HUDEP-2 (cell line): ENCODE data around the gene DLD.
"Not testable (repeated sequence)": the region's sequence is repeated elsewhere in the genome, so short reads cannot be mapped to it uniquely, and the experiment has no call there.

Experiments
- DNase-seq, 76 experiments: peaks; one replicate each; lab custom pipeline; 2025; ENCODE audit not compliant: unreplicated experiment in 76 of 76; lab: John Stamatoyannopoulos, UW

DLD gene

DNA sequence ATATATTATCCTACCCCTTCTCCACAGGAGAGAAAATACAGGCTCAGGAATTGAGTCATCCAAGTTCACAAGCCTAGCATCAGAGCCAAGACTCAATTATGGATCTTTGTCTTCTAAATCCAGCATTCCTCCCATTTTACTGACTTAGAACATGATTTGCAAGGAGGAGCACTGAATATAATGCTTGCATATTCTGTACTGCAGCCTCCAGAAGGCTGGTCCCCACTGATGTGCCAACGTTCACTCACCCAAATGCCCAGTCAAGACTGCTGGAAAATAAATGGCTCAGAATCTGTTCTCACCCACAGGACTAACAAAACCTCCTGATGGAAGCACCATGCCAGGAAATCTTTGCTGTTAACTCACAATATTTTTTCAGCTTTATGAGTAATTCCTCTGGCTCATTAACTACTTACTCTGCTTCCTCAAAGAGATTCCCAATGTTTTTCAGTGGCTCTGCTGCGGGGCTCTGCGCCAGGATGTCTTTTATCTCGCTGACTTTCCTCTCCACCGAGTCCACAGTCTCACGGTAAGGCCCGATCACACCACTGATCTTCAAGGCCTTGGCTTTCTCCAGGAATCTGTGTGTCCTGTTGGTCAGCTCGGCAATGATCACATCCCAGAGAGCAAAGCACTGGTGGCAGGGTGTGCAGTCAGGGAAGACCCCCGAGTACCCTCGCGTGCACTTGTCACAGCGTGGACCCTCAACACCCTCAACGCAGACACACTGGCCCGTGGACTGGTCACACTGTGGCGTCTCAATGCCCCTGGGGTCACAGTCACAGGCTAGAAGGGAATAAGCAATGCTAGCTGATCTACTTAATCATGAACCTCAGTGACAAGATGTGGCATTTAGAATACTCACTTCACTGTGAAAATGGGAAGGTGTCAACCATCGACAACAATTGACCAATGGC is 48.8 kb downstream of the DLD start:
- DNase-seq: no peak

DNA sequence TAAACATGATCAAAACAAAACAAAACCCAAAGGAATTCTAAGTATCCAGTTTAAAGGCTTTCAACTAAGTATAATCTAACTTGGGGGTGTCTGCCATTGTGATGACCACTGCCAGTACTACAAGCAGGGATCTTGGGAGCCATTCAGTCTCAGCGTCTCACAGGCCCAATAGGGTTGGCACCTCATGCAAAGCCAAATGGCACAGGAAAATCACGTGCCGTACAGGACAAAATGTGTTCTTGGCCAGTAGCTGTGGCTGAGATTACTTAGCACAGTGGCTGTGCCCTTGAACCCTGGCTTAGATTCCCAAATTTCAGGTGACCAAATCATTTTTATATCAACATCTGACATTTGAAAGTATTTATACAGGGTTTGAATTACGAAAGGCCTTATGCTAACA is 50.0 kb downstream of the DLD start:
- no peak for DNase-seq

- DNase-seq: no peak
Observed at GRCh38 chr7:107943018-107943417, 52.0 kb downstream of the DLD start.

DNA sequence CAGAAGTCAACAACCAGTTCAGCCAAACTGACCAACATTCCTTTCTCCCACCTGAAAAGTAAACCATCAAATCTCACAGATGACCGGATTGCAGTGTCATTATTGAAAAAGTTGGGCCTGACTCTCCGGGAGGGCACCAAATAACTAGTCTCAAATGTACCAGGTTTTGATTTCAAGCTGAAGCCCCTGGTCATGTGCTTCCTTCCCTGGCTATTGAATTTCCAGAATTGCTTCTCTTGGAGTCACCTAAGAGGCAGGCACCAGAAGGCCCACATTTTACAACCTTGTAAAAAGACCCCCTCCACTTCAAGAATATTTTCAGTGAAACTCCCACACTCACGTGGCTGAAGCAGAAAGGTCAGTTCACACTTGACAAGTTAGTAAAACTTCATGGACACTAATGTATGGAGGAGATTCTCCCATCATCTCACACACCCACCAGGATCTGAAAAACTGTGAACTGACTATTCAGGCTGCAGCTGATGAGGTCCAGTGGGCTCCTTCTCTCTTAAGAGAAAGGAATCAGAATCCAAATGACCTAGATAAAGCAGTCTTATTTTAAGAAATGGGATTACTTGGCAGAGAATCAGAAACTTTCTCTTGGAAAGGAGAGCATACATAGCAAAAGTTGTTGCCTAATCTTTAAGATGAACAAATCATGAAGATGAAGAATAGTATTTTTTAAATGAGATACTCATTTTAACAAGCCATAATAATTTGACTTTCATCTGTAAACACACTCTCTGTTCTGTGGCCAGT is 53.6 kb downstream of the DLD start:
- no peak for DNase-seq

DNA sequence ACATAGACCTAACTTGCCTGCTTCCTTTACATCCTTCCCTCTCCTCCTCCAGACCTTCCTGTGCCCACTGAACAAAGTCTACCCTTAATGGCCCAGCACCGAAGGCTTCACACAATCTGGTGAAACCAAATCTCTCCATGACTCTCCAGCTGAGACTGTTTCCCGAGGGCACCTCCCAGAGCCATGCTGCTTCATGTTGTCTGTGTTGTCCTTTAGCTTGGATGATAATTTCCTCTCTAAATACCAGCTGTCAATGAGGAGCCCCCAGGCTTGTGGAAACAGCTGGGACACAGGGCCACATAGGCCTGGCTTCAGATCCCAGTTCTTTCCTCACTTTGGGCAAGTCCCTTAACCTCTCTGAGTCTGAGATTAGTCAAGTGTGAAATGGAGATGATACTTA is 54.3 kb downstream of the DLD start:
- no peak for DNase-seq

GRCh38 chr7:107946451-107946850 is 55.5 kb downstream of the DLD start:
- DNase-seq: no peak

DNA sequence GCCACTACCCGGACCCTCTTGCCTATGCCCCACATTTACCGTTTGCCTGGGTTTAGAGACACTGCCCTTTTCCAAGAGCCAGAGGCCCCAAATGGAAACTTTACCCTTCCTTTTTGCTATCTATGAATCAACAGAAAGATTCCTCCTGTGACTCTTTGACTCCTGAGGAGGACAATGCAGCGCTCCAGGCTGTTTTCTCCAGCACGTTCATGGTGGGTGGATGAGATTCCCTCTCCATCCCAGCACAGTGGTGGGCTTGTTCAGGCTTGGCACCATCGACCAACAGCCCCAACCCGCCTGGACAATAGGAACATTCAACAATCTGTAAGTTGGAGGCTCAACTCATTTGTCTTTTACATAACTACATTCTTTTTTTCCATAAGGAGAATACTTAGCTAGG is 55.9 kb downstream of the DLD start:
- DNase-seq: no peak

- no peak for DNase-seq
Observed at GRCh38 chr7:107948645-107949442, 57.9 kb downstream of the DLD start.

GRCh38 chr7:107949443-107949935 is 58.5 kb downstream of the DLD start:
- no peak for DNase-seq

- no peak for DNase-seq
Observed at GRCh38 chr7:107951172-107951787, 60.3 kb downstream of the DLD start.

GRCh38 chr7:107951896-107952295 is 60.9 kb downstream of the DLD start:
- no peak for DNase-seq

DNA sequence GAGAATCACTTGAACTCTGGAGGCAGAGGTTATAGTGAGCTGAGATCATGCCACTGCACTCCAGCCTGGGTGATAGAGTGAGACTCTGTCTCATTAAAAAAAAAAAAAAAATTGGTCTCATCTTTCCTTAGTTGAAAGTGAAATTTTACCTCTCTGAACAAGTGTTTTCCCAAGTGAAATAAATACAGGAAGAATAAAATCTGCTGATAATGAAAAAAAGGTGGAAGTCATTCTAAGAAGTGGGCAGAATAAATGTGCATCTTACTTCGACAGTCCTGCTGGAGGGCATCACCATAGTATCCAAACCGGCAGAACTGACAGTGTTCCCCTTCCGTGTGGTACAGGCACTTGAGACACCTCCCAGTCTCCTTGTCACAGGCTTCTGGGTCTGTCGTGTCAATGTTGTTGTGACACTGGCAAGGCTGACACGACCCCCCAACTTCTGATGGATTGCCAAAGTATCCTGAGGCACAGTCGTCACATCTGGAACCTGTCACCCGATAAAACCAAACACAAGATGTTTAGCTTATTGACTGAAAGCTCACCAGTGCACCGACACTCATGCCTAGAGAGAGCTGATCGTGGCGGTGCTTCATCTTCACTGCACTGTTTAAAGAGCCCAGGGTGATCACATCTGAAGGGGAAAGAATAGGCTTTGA is 62.4 kb downstream of the DLD start:
- DNase-seq: no peak

GRCh38 chr7:107953924-107954303 is 62.9 kb downstream of the DLD start:
- no peak for DNase-seq

DNA sequence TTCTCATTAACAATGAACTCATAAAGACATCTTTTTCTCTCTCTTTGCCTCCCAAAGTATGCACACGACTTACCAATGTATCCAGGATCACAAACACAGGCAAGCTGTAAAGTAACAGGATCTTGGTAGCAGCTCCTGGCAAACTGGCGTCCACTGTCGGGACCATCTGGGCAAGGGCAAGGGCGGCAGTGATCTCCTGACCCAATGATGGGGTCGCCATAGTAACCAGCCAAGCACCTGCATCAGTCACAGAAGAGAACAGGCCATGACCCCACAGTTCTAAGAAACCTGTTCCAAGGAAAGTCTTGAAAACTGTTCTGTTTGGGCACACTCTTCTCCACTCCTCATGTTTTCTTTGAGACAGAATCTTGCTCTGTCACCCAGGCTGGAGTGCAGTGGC is 64.4 kb downstream of the DLD start:
- DNase-seq: no peak

DNA sequence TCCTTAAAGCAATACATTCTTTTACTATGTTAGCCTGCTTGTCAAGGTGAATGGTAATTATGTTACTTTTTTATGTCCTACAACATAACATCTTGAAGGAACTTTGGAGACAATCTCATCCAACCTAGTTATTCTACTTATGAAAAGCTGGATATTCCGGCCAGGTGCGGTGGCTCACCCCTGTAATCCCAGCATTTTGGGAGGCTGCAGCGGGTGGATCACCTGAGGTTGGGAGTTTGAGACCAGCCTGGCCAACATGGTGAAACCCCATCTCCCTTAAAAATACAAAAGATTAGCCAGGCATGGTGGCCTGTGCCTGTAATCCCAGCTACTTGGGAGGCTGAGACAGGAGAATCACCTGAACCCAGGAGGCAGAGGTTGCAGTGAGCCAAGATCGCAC is 66.0 kb downstream of the DLD start:
- not testable (repeated sequence) for DNase-seq

DNA sequence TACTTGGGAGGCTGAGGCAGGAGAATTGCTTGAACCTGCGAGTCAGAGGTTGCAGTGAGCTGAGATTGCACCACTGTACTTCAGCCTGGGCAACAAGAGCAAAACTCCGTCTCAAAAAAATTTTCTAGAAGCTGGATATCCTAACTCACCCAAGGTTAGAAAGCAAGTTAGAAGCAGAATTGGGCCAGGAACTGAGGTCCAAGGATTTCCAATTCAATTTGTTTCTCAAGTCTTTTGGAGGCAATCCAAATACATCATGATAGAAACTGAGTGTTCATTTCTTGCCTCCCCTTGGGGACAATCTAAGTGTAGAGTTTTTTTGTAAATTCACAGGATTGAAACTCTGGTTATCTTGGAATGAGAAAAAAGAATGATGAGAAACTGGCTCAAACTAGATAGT is 66.5 kb downstream of the DLD start:
- no peak for DNase-seq

DNA sequence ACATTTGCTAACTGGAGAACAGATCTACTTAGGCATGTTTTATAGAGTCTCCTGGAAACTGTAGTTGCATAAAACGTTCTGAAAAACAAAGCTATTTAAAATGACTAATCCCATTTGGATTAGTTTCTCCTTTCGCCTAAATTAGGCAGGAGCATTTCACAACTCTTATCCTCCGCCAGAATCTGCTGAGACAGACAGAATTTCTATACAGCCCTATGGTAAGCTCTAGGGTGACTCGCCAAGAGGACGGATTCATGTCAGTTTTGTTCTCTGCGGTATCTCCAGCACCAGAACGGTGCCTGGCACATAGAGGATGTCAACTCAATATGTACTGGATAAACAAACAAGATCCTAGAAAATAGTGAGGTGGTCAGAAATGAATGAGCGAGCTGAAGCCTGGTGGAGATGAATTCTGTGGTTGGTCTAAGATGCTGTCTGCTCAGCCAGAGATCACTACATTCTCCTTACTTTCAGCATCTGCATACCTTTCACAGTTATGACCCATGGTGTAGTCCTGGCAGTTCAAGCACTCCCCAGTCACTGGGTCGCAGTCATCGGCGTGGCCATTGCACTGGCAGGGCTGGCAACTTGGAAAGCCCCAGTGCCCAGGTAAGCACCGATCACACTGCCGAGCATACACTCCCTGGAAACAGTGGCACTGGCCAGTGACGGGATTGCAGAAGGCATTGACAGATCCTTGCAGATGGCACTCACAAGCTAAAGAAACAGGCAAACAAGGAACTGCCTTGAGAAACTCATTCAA is 68.0 kb downstream of the DLD start:
- no peak for DNase-seq

DNA sequence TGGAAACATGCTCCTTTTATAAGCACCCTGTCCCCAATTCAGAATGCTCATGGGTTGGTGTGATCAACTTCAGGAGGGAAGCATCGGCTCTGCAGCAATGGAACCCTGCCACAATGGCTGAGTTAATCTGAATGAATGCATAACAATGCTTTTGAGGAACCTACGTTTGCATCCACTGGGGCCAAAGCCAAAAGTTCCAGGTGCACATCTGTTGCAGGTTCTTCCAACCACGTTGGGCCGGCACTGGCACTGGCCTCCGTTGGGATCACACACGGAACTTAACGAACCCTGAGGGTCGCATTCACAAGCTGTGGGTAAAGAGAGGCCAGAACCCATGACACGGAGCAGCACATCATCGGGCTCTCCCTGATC is 68.5 kb downstream of the DLD start:
- DNase-seq: no peak

- no peak for DNase-seq
Observed at GRCh38 chr7:107960272-107960671, 69.3 kb downstream of the DLD start.
